B cell (primary cell): ENCODE results near the gene ZNF622. TPM values are rescaled to one million over a fixed set of nuclear protein-coding genes. Genes with fewer than 3 reads are reported as not detected.

Experiments
- ATAC-seq: fragments of 200-7000 bp; cut with Tn5 transposase; one replicate; pipeline ENCODE4 v1.10.0; 2021; ENCODE audit warnings: low read depth, mild to moderate bottlenecking, moderate number of reproducible peaks, moderate library complexity
- CTCF ChIA-PET: fragments of 350-600 bp; sonication (Branson Sonifier 250); formaldehyde crosslinking; loops from one replicate; lab custom pipeline; 2021; ENCODE audit warnings: antibody characterized with exemption, inconsistent platforms; lab: Charles Lee
- POLR2A ChIA-PET: fragments of 350-600 bp; sonication (Branson Sonifier 250); formaldehyde crosslinking; loops from one replicate; lab custom pipeline; 2021; ENCODE audit warnings: antibody characterized with exemption; lab: Charles Lee
- DNase-seq: peaks from one replicate; pipeline ENCODE4 v3.0.0; 2013
- H2AFZ ChIP-seq: 2 replicates; pipeline ENCODE4 v1.6.1; 2012; ENCODE audit warnings: mild to moderate bottlenecking, low read depth, low read length; ENCODE audit not compliant: insufficient read depth, poor library complexity, severe bottlenecking
- H3K27ac ChIP-seq, 2 donors: 1 replicate in 1 of 2; 2 replicates in 1 of 2; pipeline ENCODE4 v1.5.1; 2012 to 2013; ENCODE audit warnings: low read length in 2 of 2, mild to moderate bottlenecking in 2 of 2, moderate library complexity in 1 of 2
- H3K27me3 ChIP-seq, 4 experiments: fragments of 200-600 bp in 1 of 4; sonication (generic) in 1 of 4; replicated peaks in 1 of 4; 1 replicate in 2 of 4; 2 replicates in 2 of 4; pipeline versions ENCODE4 v1.6.1 to v1.7.0; 2013 to 2016; ENCODE audit warnings: low read length in 3 of 4, mild to moderate bottlenecking in 2 of 4, mixed read lengths in 1 of 4, moderate library complexity in 1 of 4; ENCODE audit not compliant: insufficient read depth in 4 of 4, control insufficient read depth in 3 of 4; ENCODE audit errors: control extremely low read depth in 1 of 4
- H3K36me3 ChIP-seq, 2 experiments: replicated peaks in 1 of 2; 1 replicate in 1 of 2; 2 replicates in 1 of 2; pipeline versions ENCODE4 v1.6.1 to v1.7.1; 2013; ENCODE audit warnings: low read length in 1 of 2; ENCODE audit not compliant: insufficient read depth in 2 of 2, control insufficient read depth in 1 of 2; ENCODE audit errors: control extremely low read depth in 1 of 2, extremely low read depth in 1 of 2
- H3K4me1 ChIP-seq, 2 donors: fragments of 200-600 bp in 1 of 2; sonication (generic) in 1 of 2; 1 replicate in 1 of 2; 2 replicates in 1 of 2; pipeline versions ENCODE4 v1.5.1 to v1.6.1; 2013 to 2017; ENCODE audit warnings: low read length in 2 of 2; ENCODE audit not compliant: control insufficient read depth in 2 of 2, insufficient read depth in 2 of 2
- H3K4me2 ChIP-seq: replicated peaks from 2 replicates; pipeline ENCODE3; 2012; ENCODE audit warnings: mild to moderate bottlenecking, low read depth, low read length; ENCODE audit not compliant: poor library complexity, severe bottlenecking
- H3K4me3 ChIP-seq, 5 experiments: fragments of 200-600 bp in 1 of 5; sonication (generic) in 1 of 5; 1 replicate in 3 of 5; 2 replicates in 2 of 5; pipeline versions ENCODE4 v1.5.1 to v1.7.0; 2011 to 2016; ENCODE audit warnings: low read length in 4 of 5, mild to moderate bottlenecking in 4 of 5, low read depth in 2 of 5, control low read depth in 1 of 5, moderate library complexity in 1 of 5; ENCODE audit not compliant: insufficient read depth in 1 of 5; ENCODE audit errors: control extremely low read depth in 1 of 5, extremely low read depth in 1 of 5
- H3K79me2 ChIP-seq: fragments of 200-600 bp; sonication (generic); one replicate; pipeline ENCODE4 v1.6.0; 2016; ENCODE audit warnings: low read length; ENCODE audit not compliant: control insufficient read depth, insufficient read depth
- H3K9ac ChIP-seq: fragments of 200-600 bp; sonication (generic); 2 replicates; pipeline ENCODE4 v1.6.1; 2017; ENCODE audit warnings: mild to moderate bottlenecking, low read length, moderate library complexity
- H3K9me3 ChIP-seq, 3 donors: one replicate each; pipeline versions ENCODE4 v1.6.1 to v1.7.1; 2013; ENCODE audit warnings: low read length in 2 of 3; ENCODE audit not compliant: control insufficient read depth in 2 of 3, insufficient read depth in 1 of 3; ENCODE audit errors: control extremely low read depth in 1 of 3
- H4K20me1 ChIP-seq: 2 replicates; pipeline ENCODE4 v1.6.0; 2012; ENCODE audit warnings: mild to moderate bottlenecking, low read length; ENCODE audit not compliant: insufficient read depth, control insufficient read depth, poor library complexity, severe bottlenecking
- H3K27ac Mint-ChIP-seq: one replicate; pipeline ENCODE4 v1.8.0; 2021; ENCODE audit warnings: mixed read lengths
- H3K27me3 Mint-ChIP-seq: one replicate; pipeline ENCODE4 v1.8.0; 2021; ENCODE audit warnings: mixed read lengths
- H3K4me1 Mint-ChIP-seq: one replicate; pipeline ENCODE4 v1.8.0; 2021; ENCODE audit warnings: mixed read lengths
- H3K4me3 Mint-ChIP-seq: one replicate; pipeline ENCODE4 v1.8.0; 2021; ENCODE audit warnings: mixed read lengths
- H3K9me3 Mint-ChIP-seq: one replicate; pipeline ENCODE4 v1.8.0; 2022; ENCODE audit warnings: mixed read lengths; ENCODE audit not compliant: insufficient read depth
- EZH2 ChIP-seq: IDR thresholded peaks from 2 replicates; pipeline ENCODE4 v1.6.1; 2012; ENCODE audit warnings: borderline replicate concordance, low read depth, mild to moderate bottlenecking, moderate library complexity, low read length; ENCODE audit not compliant: insufficient read depth, poor library complexity, severe bottlenecking
- WGBS: methylation state at CpG from one replicate; pipeline ENCODE4 v1.1.5; 2013; ENCODE audit warnings: missing lambda C conversion rate; ENCODE audit not compliant: insufficient coverage; 5-methylcytosine and 5-hydroxymethylcytosine counted together
- intact Hi-C: fragments of 100-400 bp; cut with micrococcal nuclease; formaldehyde crosslinking; loops from one replicate; pipeline ENCODE4 v1.10.0; 2022
- polyA plus RNA-seq: library from polyadenylated mRNA; depleted of rRNA; stranded (reverse); fragments of >200 nt; gene quantifications from 2 replicates; pipeline ENCODE4 v1.2.3, GENCODE V29; 2012
- total RNA-seq, 2 donors: library from RNA; stranded (reverse); fragments of 120-200 nt in 1 of 2; gene quantifications; 1 replicate in 1 of 2; 2 replicates in 1 of 2; pipeline versions ENCODE4 v1.2.3 to v1.2.4, GENCODE V29; 2013 to 2022
- TF ChIP-seq, protein P1 (sequence below): fragments of 200-600 bp; IDR thresholded peaks from one replicate; pipeline ENCODE4 v1.8.0; 2022; ENCODE audit warnings: antibody characterized with exemption, mild to moderate bottlenecking

Gene ZNF622
- total and polyA plus RNA-seq, 2 donors (not counting 1 experiment from before 2014, with no cell fraction given): 7.5 to 37.1 TPM

DNA sequence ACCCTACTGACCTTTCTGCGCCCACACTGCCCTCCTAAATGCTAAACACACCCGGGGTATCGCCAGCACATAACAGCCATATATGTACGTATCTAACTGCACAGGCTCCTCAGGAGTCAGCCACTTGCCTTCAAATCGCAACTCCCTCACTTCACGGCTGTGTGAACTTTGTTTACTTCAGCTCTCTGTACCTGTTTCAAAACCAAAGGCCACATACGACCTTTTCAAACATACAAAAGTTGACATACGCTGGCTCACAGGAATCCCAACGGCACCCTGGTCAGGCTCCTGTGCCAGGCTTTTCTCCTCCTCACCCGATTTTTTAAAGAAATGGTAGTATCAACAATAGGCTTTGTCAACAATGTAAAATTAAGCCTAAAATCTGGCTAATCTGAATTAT, 39.0 kb upstream of the ZNF622 start:
- no peaks in the 10 kb centered on the region for H3K4me1 Mint-ChIP-seq
- no peak overlapping the region for H3K4me3 Mint-ChIP-seq
- Histone ChIP-seq H2AFZ (no peak overlapping the region), H3K4me3 (no peak overlapping the region), H3K27me3 (no peaks in the 10 kb centered on the region), H3K36me3 (no peaks in the 10 kb centered on the region), H3K9ac (no peak overlapping the region), H3K79me2 (no peaks in the 10 kb centered on the region), H3K4me2 (no peak overlapping the region), H3K27ac (no peak overlapping the region), H4K20me1 (no peaks in the 10 kb centered on the region), H3K9me3 (peaks cover 0 to 6% (median 0%) of the 10 kb centered on the region in 3 donors), H3K4me1 (no peaks in the 10 kb centered on the region)
- 95% methylated on average over 6 of the region's 10 CpGs for WGBS
- ChIA-PET CTCF (no interaction called here), POLR2A (no interaction called here)
- H3K27ac Mint-ChIP-seq: no peak overlapping the region
- DNase-seq: no peak
- H3K9me3 Mint-ChIP-seq: no peaks in the 10 kb centered on the region
- ATAC-seq: no peak
- TF ChIP-seq EZH2: no peak
- TF ChIP-seq, protein P1, sequence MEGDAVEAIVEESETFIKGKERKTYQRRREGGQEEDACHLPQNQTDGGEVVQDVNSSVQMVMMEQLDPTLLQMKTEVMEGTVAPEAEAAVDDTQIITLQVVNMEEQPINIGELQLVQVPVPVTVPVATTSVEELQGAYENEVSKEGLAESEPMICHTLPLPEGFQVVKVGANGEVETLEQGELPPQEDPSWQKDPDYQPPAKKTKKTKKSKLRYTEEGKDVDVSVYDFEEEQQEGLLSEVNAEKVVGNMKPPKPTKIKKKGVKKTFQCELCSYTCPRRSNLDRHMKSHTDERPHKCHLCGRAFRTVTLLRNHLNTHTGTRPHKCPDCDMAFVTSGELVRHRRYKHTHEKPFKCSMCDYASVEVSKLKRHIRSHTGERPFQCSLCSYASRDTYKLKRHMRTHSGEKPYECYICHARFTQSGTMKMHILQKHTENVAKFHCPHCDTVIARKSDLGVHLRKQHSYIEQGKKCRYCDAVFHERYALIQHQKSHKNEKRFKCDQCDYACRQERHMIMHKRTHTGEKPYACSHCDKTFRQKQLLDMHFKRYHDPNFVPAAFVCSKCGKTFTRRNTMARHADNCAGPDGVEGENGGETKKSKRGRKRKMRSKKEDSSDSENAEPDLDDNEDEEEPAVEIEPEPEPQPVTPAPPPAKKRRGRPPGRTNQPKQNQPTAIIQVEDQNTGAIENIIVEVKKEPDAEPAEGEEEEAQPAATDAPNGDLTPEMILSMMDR: no peak
- intact Hi-C loops: no loop called here
- peaks cover 3% of the 10 kb centered on the region for H3K27me3 Mint-ChIP-seq

DNA sequence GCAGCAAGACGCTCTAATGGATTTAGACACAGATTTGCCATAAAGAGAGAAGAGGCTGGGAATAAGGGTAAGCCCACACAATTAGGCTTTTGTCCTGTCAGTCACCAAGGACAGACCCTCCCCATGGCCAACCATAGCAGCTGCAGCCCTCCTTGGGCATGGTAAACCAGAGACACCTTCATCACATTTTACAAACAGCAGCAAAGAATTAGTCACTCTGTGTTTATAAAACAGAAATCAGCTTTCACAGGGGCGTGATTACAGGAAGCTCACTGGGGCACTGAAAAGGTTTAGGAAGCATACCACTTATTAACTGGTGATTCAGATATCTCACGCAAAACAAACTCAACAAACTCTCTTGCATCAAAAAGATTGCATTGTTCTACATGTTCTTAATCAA, 37.3 kb upstream of the ZNF622 start:
- H3K27me3 Mint-ChIP-seq: peaks cover 3% of the 10 kb centered on the region
- H3K4me1 Mint-ChIP-seq: no peaks in the 10 kb centered on the region
- Histone ChIP-seq H2AFZ (no peak overlapping the region), H3K36me3 (no peaks in the 10 kb centered on the region), H3K79me2 (no peaks in the 10 kb centered on the region), H3K4me2 (no peak overlapping the region), H3K9me3 (peaks cover 0 to 8% (median 0%) of the 10 kb centered on the region in 3 donors), H3K4me3 (no peak overlapping the region), H3K27ac (no peak overlapping the region), H3K27me3 (no peaks in the 10 kb centered on the region), H3K9ac (no peak overlapping the region), H4K20me1 (no peaks in the 10 kb centered on the region), H3K4me1 (no peaks in the 10 kb centered on the region)
- TF ChIP-seq, protein P1: no peak
- TF ChIP-seq EZH2: no peak
- 100% methylated on average over 1 of the region's 3 CpGs for WGBS
- CTCF ChIA-PET: no interaction called here
- H3K4me3 Mint-ChIP-seq: no peak overlapping the region
- peaks cover 1% of the 10 kb centered on the region for H3K9me3 Mint-ChIP-seq
- H3K27ac Mint-ChIP-seq: no peak overlapping the region
- DNase-seq (no peak), ATAC-seq (no peak)
- POLR2A ChIA-PET: no interaction called here
- intact Hi-C loops: no loop called here
